Colonic mucosa (tissue), 4 donors: ENCODE results near the gene ARAP3. TPM values are rescaled to one million over a fixed set of nuclear protein-coding genes. Genes with fewer than 3 reads are reported as not detected.

Experiments
- DNase-seq: peaks from one replicate; pipeline ENCODE4 v3.0.0-alpha.2; 2020
- H3K27ac ChIP-seq: fragments of 200-600 bp; one replicate; pipeline ENCODE4 v1.8.0; 2021
- H3K27me3 ChIP-seq: fragments of 200-600 bp; one replicate; pipeline ENCODE4 v1.8.0; 2021
- H3K36me3 ChIP-seq: fragments of 200-600 bp; one replicate; pipeline ENCODE4 v1.8.0; 2021
- H3K4me1 ChIP-seq: fragments of 200-600 bp; one replicate; pipeline ENCODE4 v1.8.0; 2021; ENCODE audit warnings: mild to moderate bottlenecking
- H3K4me3 ChIP-seq: fragments of 200-600 bp; one replicate; pipeline ENCODE4 v1.8.0; 2021
- H3K9ac ChIP-seq, 2 donors: one replicate each; pipeline ENCODE4 v1.7.0; 2013; ENCODE audit warnings: control low read depth in 2 of 2, low read depth in 2 of 2, low read length in 2 of 2
- H3K9me3 ChIP-seq: fragments of 200-600 bp; one replicate; pipeline ENCODE4 v1.8.0; 2021
- intact Hi-C: fragments of 100-400 bp; cut with DNase I; formaldehyde crosslinking; loops from one replicate; pipeline ENCODE4 v1.14.1; 2022
- total RNA-seq, 2 donors: library from RNA; stranded (reverse); fragmentation: NEBNext Ultra II Directional in 1 of 2; extraction: Animal tissue kit (Norgen Biotek cat#: 25700) in 1 of 2; gene quantifications; one replicate each; pipeline ENCODE4 v1.2.1, GENCODE V29; 2021
- TF ChIP-seq, protein P1 (sequence below): fragments of 200-600 bp; IDR thresholded peaks from one replicate; pipeline ENCODE4 v1.8.0; 2022; ENCODE audit warnings: antibody characterized with exemption, mild to moderate bottlenecking
- donor health status: healthy.
- donor health status: DM: no; HTN: no; CAD: no.
- donor health status: DM: no; HTN: no; CAD: no.

ARAP3 gene
- total RNA-seq, 2 donors from 2014 or later: 5.1 to 15.4 TPM

- H3K9me3 ChIP-seq: no peaks in the 10 kb centered on the region
- H3K4me3 ChIP-seq: no peak overlapping the region
- no peak overlapping the region for H3K9ac ChIP-seq
- H3K36me3 ChIP-seq: no peaks in the 10 kb centered on the region
- H3K4me1 ChIP-seq: peaks cover 3% of the 10 kb centered on the region
- intact Hi-C loops: no loop called here
- DNase-seq: no peak
- no peak overlapping the region for H3K27ac ChIP-seq
- H3K27me3 ChIP-seq: no peaks in the 10 kb centered on the region
- TF ChIP-seq, protein P1, sequence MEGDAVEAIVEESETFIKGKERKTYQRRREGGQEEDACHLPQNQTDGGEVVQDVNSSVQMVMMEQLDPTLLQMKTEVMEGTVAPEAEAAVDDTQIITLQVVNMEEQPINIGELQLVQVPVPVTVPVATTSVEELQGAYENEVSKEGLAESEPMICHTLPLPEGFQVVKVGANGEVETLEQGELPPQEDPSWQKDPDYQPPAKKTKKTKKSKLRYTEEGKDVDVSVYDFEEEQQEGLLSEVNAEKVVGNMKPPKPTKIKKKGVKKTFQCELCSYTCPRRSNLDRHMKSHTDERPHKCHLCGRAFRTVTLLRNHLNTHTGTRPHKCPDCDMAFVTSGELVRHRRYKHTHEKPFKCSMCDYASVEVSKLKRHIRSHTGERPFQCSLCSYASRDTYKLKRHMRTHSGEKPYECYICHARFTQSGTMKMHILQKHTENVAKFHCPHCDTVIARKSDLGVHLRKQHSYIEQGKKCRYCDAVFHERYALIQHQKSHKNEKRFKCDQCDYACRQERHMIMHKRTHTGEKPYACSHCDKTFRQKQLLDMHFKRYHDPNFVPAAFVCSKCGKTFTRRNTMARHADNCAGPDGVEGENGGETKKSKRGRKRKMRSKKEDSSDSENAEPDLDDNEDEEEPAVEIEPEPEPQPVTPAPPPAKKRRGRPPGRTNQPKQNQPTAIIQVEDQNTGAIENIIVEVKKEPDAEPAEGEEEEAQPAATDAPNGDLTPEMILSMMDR: no peak
These were observed 1.6 kb upstream of the ARAP3 start for GRCh38 chr5:141683596-141684141.

DNA sequence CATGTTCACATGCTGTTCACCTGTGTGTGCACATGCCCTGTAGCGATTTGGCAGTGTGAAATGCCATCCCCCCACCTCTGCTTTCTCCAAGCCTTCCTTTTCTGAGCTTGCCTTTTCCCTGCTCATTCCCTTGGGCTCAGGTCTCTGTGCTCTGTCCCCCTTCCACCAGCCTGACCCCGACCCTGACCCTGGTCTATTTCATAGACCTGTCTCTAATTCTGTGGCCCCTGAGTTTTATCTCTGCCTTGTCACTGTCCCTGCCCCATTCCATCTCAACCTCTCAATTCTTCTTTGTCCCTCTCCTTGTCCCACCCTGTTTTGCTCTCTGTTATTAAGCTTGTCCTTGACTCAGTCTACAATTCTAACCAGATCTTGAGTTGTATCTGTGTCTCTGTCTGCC, 735 bp downstream of the ARAP3 start:
- H3K27ac ChIP-seq: peak overlapping the region; percentile 39
- H3K9ac ChIP-seq: peak overlapping the region; percentile 24 to 61
- no peaks in the 10 kb centered on the region for H3K27me3 ChIP-seq
- DNase-seq: no peak
- TF ChIP-seq, protein P1: no peak
- no peaks in the 10 kb centered on the region for H3K36me3 ChIP-seq
- peak overlapping the region; percentile 48 for H3K4me3 ChIP-seq
- H3K9me3 ChIP-seq: no peaks in the 10 kb centered on the region
- intact Hi-C loops: no loop called here
- H3K4me1 ChIP-seq: peaks cover 3% of the 10 kb centered on the region

DNA sequence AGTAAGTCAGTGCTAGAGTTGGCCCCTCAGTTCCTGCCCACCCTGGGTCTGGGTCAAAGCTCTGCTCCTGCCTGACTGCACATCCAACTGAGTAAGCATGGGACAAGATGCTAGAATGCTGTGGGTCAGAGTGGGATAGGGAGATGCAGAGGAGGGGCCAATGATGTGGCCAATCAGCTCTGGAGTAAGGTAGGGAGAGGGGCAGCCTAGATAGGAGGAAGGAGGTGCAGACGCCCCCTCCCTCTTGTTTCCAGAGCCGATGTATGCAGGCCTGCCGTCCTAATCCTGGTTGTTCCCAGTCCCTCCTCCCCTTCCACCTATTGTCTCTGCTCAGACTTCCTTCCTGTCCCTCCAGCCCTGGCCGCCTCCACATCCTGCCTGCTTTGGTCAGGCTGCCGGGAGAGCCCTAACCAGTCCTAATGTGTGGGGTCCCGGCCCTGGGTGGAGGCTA, 1.3 kb downstream of the ARAP3 start:
- no peak overlapping the region for H3K4me3 ChIP-seq
- H3K36me3 ChIP-seq: no peaks in the 10 kb centered on the region
- peak; percentile 40 for DNase-seq
- TF ChIP-seq, protein P1: no peak
- H3K4me1 ChIP-seq: peaks cover 3% of the 10 kb centered on the region
- no peaks in the 10 kb centered on the region for H3K27me3 ChIP-seq
- no peak overlapping the region for H3K27ac ChIP-seq
- H3K9me3 ChIP-seq: no peaks in the 10 kb centered on the region
- intact Hi-C loops: no loop called here
- peak overlapping the region in 1 of 2 donors; percentile 61 for H3K9ac ChIP-seq

DNA sequence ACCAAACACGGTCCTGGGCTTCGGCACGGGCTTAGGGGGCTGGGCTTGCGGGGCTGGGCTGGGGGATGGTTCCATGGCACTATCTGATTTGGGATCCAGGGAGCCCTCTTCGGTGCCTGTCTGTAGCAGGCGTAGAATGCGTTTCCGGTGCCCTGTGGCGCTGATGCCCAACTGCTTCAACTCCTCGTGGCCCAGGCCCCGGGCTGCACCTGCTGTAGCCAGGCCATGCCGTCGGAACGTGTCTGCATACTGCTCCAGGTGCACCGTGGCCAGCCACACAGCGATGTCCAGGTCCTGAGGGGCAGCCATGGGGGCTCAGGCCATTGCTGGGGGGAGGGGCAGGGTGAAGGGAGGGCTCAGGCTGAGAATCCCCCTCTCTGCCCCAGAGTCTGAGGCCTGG, 1.9 kb downstream of the ARAP3 start:
- Histone ChIP-seq H3K27ac (no peak overlapping the region), H3K36me3 (no peaks in the 10 kb centered on the region), H3K4me1 (peaks cover 3% of the 10 kb centered on the region), H3K9ac (peak overlapping the region in 1 of 2 donors; percentile 61), H3K4me3 (no peak overlapping the region), H3K9me3 (no peaks in the 10 kb centered on the region), H3K27me3 (no peaks in the 10 kb centered on the region)
- TF ChIP-seq, protein P1: no peak
- no peak for DNase-seq
- intact Hi-C loops: no loop called here

- TF ChIP-seq, protein P1: no peak
- no peak for DNase-seq
- no peaks in the 10 kb centered on the region for H3K9me3 ChIP-seq
- H3K36me3 ChIP-seq: no peaks in the 10 kb centered on the region
- peaks cover 3% of the 10 kb centered on the region for H3K4me1 ChIP-seq
- H3K27me3 ChIP-seq: no peaks in the 10 kb centered on the region
- intact Hi-C loops: no loop called here
- H3K4me3 ChIP-seq: no peak overlapping the region
- H3K9ac ChIP-seq: no peak overlapping the region
- H3K27ac ChIP-seq: no peak overlapping the region
These were observed 4.6 kb downstream of the ARAP3 start for GRCh38 chr5:141677415-141677814.
